Ovary (tissue), 3 donors: ENCODE measurements around the gene DHFR.

Source experiments
- CTCF ChIP-seq, 3 donors: fragments of 450-650 bp in 2 of 3; fragments of 200-600 bp in 1 of 3; IDR thresholded peaks; one replicate each; pipeline versions ENCODE4 v1.5.1 to v1.8.0; 2016 to 2022; ENCODE audit warnings: antibody characterized with exemption in 3 of 3, mild to moderate bottlenecking in 1 of 3
- EP300 ChIP-seq: sonication (generic); formaldehyde crosslinking; IDR thresholded peaks from one replicate; pipeline ENCODE4 v1.6.1; 2017; ENCODE audit warnings: antibody characterized with exemption
- POLR2A ChIP-seq: fragments of 450-650 bp; IDR thresholded peaks from one replicate; pipeline ENCODE4 v1.6.1; 2017; ENCODE audit warnings: antibody characterized with exemption, mild to moderate bottlenecking, moderate library complexity
- donor health status: DM: no; HTN: no; CAD: no.

GRCh38 chr5:80672140-80672736 is 17.5 kb upstream of the DHFR start:
- TF ChIP-seq CTCF (IDR thresholded peaks at IDR 0.05) (peak; percentile 38 to 66 (median 47)), POLR2A (no peak), EP300 (no peak)
